ENCODE measurements around the gene LUZP2.

GRCh38 chr11:25052844-25053243 is 556.0 kb downstream of the LUZP2 start:
- TF ChIP-seq, protein P1, sequence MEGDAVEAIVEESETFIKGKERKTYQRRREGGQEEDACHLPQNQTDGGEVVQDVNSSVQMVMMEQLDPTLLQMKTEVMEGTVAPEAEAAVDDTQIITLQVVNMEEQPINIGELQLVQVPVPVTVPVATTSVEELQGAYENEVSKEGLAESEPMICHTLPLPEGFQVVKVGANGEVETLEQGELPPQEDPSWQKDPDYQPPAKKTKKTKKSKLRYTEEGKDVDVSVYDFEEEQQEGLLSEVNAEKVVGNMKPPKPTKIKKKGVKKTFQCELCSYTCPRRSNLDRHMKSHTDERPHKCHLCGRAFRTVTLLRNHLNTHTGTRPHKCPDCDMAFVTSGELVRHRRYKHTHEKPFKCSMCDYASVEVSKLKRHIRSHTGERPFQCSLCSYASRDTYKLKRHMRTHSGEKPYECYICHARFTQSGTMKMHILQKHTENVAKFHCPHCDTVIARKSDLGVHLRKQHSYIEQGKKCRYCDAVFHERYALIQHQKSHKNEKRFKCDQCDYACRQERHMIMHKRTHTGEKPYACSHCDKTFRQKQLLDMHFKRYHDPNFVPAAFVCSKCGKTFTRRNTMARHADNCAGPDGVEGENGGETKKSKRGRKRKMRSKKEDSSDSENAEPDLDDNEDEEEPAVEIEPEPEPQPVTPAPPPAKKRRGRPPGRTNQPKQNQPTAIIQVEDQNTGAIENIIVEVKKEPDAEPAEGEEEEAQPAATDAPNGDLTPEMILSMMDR (IDR thresholded peaks at IDR 0.05): no peak
- no peak for TF ChIP-seq POLR2A (IDR thresholded peaks at IDR 0.05)

Measured in adrenal gland (tissue), 5 donors.